T-helper 17 cell (primary cell): ENCODE measurements around the gene EXOC2. TPM values are rescaled to one million over a fixed set of nuclear protein-coding genes. Genes with fewer than 3 reads are reported as not detected.

ENCODE experiments used
- ATAC-seq: fragments of 150-1000 bp; cut with Tn5 transposase; 2 replicates; pipeline ENCODE4 v1.10.0; 2021; ENCODE audit warnings: mild to moderate bottlenecking, moderate library complexity
- DNase-seq, 3 donors: peaks; one replicate each; pipeline versions ENCODE4 v3.0.0 to v3.0.0-alpha.2; 2020 to 2021
- H3K9me3 ChIP-seq: one replicate; pipeline ENCODE4 v1.7.0; 2013; ENCODE audit warnings: low read length, mild to moderate bottlenecking; ENCODE audit not compliant: control insufficient read depth, poor library complexity, severe bottlenecking
- H3K27ac Mint-ChIP-seq: one replicate; pipeline ENCODE4 v1.8.0; 2022; ENCODE audit warnings: mild to moderate bottlenecking, moderate library complexity, mixed read lengths
- H3K27me3 Mint-ChIP-seq: one replicate; pipeline ENCODE4 v1.8.0; 2022; ENCODE audit warnings: mixed read lengths
- H3K36me3 Mint-ChIP-seq: one replicate; pipeline ENCODE4 v1.8.0; 2022; ENCODE audit warnings: low read depth, mixed read lengths
- H3K4me1 Mint-ChIP-seq: one replicate; pipeline ENCODE4 v1.8.0; 2022; ENCODE audit warnings: mild to moderate bottlenecking, mixed read lengths
- H3K4me3 Mint-ChIP-seq: one replicate; pipeline ENCODE4 v1.8.0; 2022; ENCODE audit warnings: mild to moderate bottlenecking, moderate library complexity, mixed read lengths
- total RNA-seq, 4 donors: library from RNA in 2 of 4; stranded (reverse) in 2 of 4; gene quantifications; one replicate each; pipeline ENCODE4 v1.2.3 and lab custom pipeline; 2022 to 2026

EXOC2 gene
- total RNA-seq, 2 donors from 2014 or later, result 30.7 to 30.9 TPM

GRCh38 chr6:530425-530824 lies 162.5 kb downstream of the EXOC2 start:
- H3K36me3 Mint-ChIP-seq, result peaks cover 13% of the 10 kb centered on the region
- H3K4me3 Mint-ChIP-seq, result no peak overlapping the region
- no peak for ATAC-seq
- H3K4me1 Mint-ChIP-seq, result peaks cover 11% of the 10 kb centered on the region
- H3K9me3 ChIP-seq, result no peaks in the 10 kb centered on the region
- H3K27ac Mint-ChIP-seq, result peak overlapping the region; percentile 29
- no peak for DNase-seq
- H3K27me3 Mint-ChIP-seq, result no peaks in the 10 kb centered on the region

GRCh38 chr6:528989-529388 lies 163.9 kb downstream of the EXOC2 start:
- peak overlapping the region; percentile 29 for H3K27ac Mint-ChIP-seq
- peaks cover 12% of the 10 kb centered on the region for H3K4me1 Mint-ChIP-seq
- peaks cover 13% of the 10 kb centered on the region for H3K36me3 Mint-ChIP-seq
- H3K27me3 Mint-ChIP-seq, result no peaks in the 10 kb centered on the region
- DNase-seq (no peak), ATAC-seq (no peak)
- H3K4me3 Mint-ChIP-seq, result no peak overlapping the region
- no peaks in the 10 kb centered on the region for H3K9me3 ChIP-seq

GRCh38 chr6:527989-528673 lies 164.8 kb downstream of the EXOC2 start:
- Mint-ChIP-seq H3K27me3 (no peaks in the 10 kb centered on the region), H3K4me3 (peak overlapping the region; percentile 31), H3K36me3 (peaks cover 11% of the 10 kb centered on the region), H3K27ac (peak overlapping the region; percentile 69), H3K4me1 (peaks cover 10% of the 10 kb centered on the region)
- H3K9me3 ChIP-seq, result no peaks in the 10 kb centered on the region
- ATAC-seq (no peak), DNase-seq (no peak)

- no peak overlapping the region for H3K4me3 Mint-ChIP-seq
- no peaks in the 10 kb centered on the region for H3K27me3 Mint-ChIP-seq
- H3K27ac Mint-ChIP-seq, result peak overlapping the region; percentile 60
- no peak for DNase-seq
- peaks cover 13% of the 10 kb centered on the region for H3K4me1 Mint-ChIP-seq
- no peaks in the 10 kb centered on the region for H3K9me3 ChIP-seq
- H3K36me3 Mint-ChIP-seq, result peaks cover 12% of the 10 kb centered on the region
- ATAC-seq, result no peak
Observed at GRCh38 chr6:524803-525202, 168.1 kb downstream of the EXOC2 start.

- Mint-ChIP-seq H3K27me3 (no peaks in the 10 kb centered on the region), H3K36me3 (peaks cover 10% of the 10 kb centered on the region), H3K27ac (peak overlapping the region; percentile 89), H3K4me1 (peaks cover 9% of the 10 kb centered on the region), H3K4me3 (peak overlapping the region; percentile 45)
- no peak for DNase-seq
- no peak for ATAC-seq
- no peaks in the 10 kb centered on the region for H3K9me3 ChIP-seq
Observed at GRCh38 chr6:520820-521219, 172.1 kb downstream of the EXOC2 start.

GRCh38 chr6:518218-518617 lies 174.7 kb downstream of the EXOC2 start:
- Mint-ChIP-seq H3K27ac (no peak overlapping the region), H3K4me1 (peaks cover 17% of the 10 kb centered on the region), H3K4me3 (no peak overlapping the region), H3K27me3 (no peaks in the 10 kb centered on the region), H3K36me3 (peaks cover 10% of the 10 kb centered on the region)
- no peak for DNase-seq
- no peaks in the 10 kb centered on the region for H3K9me3 ChIP-seq
- ATAC-seq, result no peak

- ATAC-seq, result no peak
- peaks cover 20% of the 10 kb centered on the region for H3K4me1 Mint-ChIP-seq
- no peaks in the 10 kb centered on the region for H3K9me3 ChIP-seq
- H3K36me3 Mint-ChIP-seq, result peaks cover 8% of the 10 kb centered on the region
- DNase-seq, result no peak
- H3K4me3 Mint-ChIP-seq, result no peak overlapping the region
- no peaks in the 10 kb centered on the region for H3K27me3 Mint-ChIP-seq
- no peak overlapping the region for H3K27ac Mint-ChIP-seq
Observed at GRCh38 chr6:516213-516612, 176.7 kb downstream of the EXOC2 start.

GRCh38 chr6:515267-515666 lies 177.7 kb downstream of the EXOC2 start:
- H3K4me1 Mint-ChIP-seq, result peaks cover 23% of the 10 kb centered on the region
- H3K9me3 ChIP-seq, result no peaks in the 10 kb centered on the region
- H3K4me3 Mint-ChIP-seq, result no peak overlapping the region

GRCh38 chr6:514396-514978 lies 178.5 kb downstream of the EXOC2 start:
- no peaks in the 10 kb centered on the region for H3K9me3 ChIP-seq
- Mint-ChIP-seq H3K4me1 (peaks cover 31% of the 10 kb centered on the region), H3K27me3 (no peaks in the 10 kb centered on the region), H3K36me3 (peaks cover 3% of the 10 kb centered on the region), H3K4me3 (no peak overlapping the region), H3K27ac (peak overlapping the region; percentile 88)
- DNase-seq (no peak), ATAC-seq (no peak)

More at GRCh38 chr6:515267-515666, 177.7 kb downstream of the EXOC2 start:
- ATAC-seq (no peak), DNase-seq (no peak)
- no peaks in the 10 kb centered on the region for H3K27me3 Mint-ChIP-seq
- peaks cover 3% of the 10 kb centered on the region for H3K36me3 Mint-ChIP-seq
- no peak overlapping the region for H3K27ac Mint-ChIP-seq

GRCh38 chr6:513961-514360 lies 179.0 kb downstream of the EXOC2 start:
- Mint-ChIP-seq H3K27me3 (no peaks in the 10 kb centered on the region), H3K36me3 (peaks cover 3% of the 10 kb centered on the region), H3K4me1 (peaks cover 36% of the 10 kb centered on the region), H3K4me3 (no peak overlapping the region), H3K27ac (peak overlapping the region; percentile 88)
- ATAC-seq (no peak), DNase-seq (no peak)
- H3K9me3 ChIP-seq, result no peaks in the 10 kb centered on the region

- Mint-ChIP-seq H3K27ac (peak overlapping the region; percentile 49), H3K36me3 (peaks cover 3% of the 10 kb centered on the region)
- ATAC-seq, result no peak
Observed at GRCh38 chr6:513058-513457, 179.9 kb downstream of the EXOC2 start.

GRCh38 chr6:511488-512137 lies 181.3 kb downstream of the EXOC2 start:
- Mint-ChIP-seq H3K4me1 (peaks cover 47% of the 10 kb centered on the region), H3K36me3 (peaks cover 3% of the 10 kb centered on the region), H3K4me3 (no peak overlapping the region), H3K27me3 (no peaks in the 10 kb centered on the region), H3K27ac (no peak overlapping the region)
- H3K9me3 ChIP-seq, result no peaks in the 10 kb centered on the region
- ATAC-seq (no peak), DNase-seq (no peak)

More at GRCh38 chr6:513058-513457, 179.9 kb downstream of the EXOC2 start:
- Mint-ChIP-seq H3K4me3 (no peak overlapping the region), H3K27me3 (no peaks in the 10 kb centered on the region), H3K4me1 (peaks cover 43% of the 10 kb centered on the region)
- no peaks in the 10 kb centered on the region for H3K9me3 ChIP-seq
- no peak for DNase-seq

GRCh38 chr6:509676-510075 lies 183.3 kb downstream of the EXOC2 start:
- H3K4me1 Mint-ChIP-seq, result peaks cover 50% of the 10 kb centered on the region
- H3K36me3 Mint-ChIP-seq, result peaks cover 3% of the 10 kb centered on the region
- peak; percentile 77 for ATAC-seq
- peak overlapping the region; percentile 70 for H3K27ac Mint-ChIP-seq
- DNase-seq, result no peak
- peak overlapping the region; percentile 45 for H3K4me3 Mint-ChIP-seq
- H3K9me3 ChIP-seq, result no peaks in the 10 kb centered on the region
- H3K27me3 Mint-ChIP-seq, result no peaks in the 10 kb centered on the region
